Adipose tissue (tissue), 3 donors: Measurements from ENCODE around the gene TNF. TPM values are rescaled to one million over a fixed set of nuclear protein-coding genes. Genes with fewer than 3 reads are reported as not detected.

ENCODE experiments used
- H3K27ac ChIP-seq: one replicate; pipeline ENCODE4 v1.5.1; 2013; ENCODE audit warnings: low read depth, low read length
- WGBS, 3 donors: extraction: QIAGEN DNeasy Blood & Tissue Kit; methylation state at CpG; one replicate each; pipeline ENCODE4 v1.1.7; 2013; 5-methylcytosine and 5-hydroxymethylcytosine counted together
- polyA plus RNA-seq, 3 donors: library from polyadenylated mRNA; stranded (reverse); fragments of 200-250 nt; gene quantifications; one replicate each; pipeline ENCODE4 v1.2.3, GENCODE V29; 2013
- donor health status: healthy with polysubstance abuse.
- donor health status: Bipolar disorder and iron deficiency.
- donor health status: healthy.

Gene TNF
- polyA plus RNA-seq, 3 donors, result 0.16 to 1.1 (median 0.56) TPM

- no peak overlapping the region for H3K27ac ChIP-seq
These were observed 14.7 kb upstream of the TNF start for GRCh38 chr6:31560697-31561058.

- 47 to 58% (median 49%) methylated on average over 9 of the region's 9 CpGs for WGBS, 3 donors
These were observed 7.6 kb upstream of the TNF start for GRCh38 chr6:31567531-31568370.

GRCh38 chr6:31568537-31568961 is 6.8 kb upstream of the TNF start:
- 52 to 67% (median 53%) methylated on average over 3 of the region's 3 CpGs for WGBS, 3 donors
- no peak overlapping the region for H3K27ac ChIP-seq

More at GRCh38 chr6:31567531-31568370, 7.6 kb upstream of the TNF start:
- no peak overlapping the region for H3K27ac ChIP-seq

DNA sequence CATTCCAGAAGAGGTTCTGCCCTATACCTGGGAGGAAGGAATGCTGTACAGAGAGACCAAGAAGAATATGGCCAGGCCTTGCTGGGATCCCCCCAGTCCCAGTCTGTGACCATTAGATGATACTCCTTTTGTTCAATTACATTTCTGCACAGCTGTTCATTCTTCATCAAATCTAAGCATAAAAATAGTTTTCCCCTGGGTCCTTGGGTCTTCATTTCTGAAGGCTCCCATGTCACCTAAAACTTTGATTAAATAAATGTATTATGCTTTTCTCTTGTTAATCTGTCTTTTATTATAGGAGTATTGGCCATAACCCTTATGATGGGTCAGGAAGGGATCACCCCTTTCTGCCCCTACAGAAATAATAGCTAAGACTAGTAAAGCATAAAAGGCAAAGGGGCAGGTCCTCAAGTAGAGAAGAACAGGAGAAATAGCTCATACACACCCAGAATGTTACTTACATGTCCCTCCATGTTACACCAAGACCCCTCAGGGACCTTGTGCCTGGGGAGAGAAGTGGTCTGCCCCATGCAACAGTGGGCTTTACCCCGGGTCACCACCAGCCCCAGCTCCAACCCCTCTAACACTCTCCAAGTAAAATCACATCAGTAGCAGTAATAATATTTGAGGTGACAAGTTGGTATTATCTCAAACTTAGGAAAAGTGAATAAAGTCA is 5.4 kb upstream of the TNF start:
- H3K27ac ChIP-seq, result no peak overlapping the region
- 73 to 90% (median 77%) methylated on average over 1 of the region's 1 CpG for WGBS, 3 donors

- 81% methylated on average over 22 to 27 of the region's 27 CpGs for WGBS, 3 donors
These were observed 3.1 kb upstream of the TNF start, which contains the start of gene LTA for GRCh38 chr6:31572041-31572911. LTA (plus strand) TSS chr6:31572289; CDS start chr6:31572743, 454 bp downstream.

GRCh38 chr6:31573239-31574105 is 1.9 kb upstream of the TNF start:
- 74 to 91% (median 90%) methylated on average over 9 of the region's 9 CpGs for WGBS, 3 donors
- H3K27ac ChIP-seq, result no peak overlapping the region

More at GRCh38 chr6:31572041-31572911, 3.1 kb upstream of the TNF start, which contains the start of gene LTA:
- H3K27ac ChIP-seq, result no peak within 1 kb of the TSS

DNA sequence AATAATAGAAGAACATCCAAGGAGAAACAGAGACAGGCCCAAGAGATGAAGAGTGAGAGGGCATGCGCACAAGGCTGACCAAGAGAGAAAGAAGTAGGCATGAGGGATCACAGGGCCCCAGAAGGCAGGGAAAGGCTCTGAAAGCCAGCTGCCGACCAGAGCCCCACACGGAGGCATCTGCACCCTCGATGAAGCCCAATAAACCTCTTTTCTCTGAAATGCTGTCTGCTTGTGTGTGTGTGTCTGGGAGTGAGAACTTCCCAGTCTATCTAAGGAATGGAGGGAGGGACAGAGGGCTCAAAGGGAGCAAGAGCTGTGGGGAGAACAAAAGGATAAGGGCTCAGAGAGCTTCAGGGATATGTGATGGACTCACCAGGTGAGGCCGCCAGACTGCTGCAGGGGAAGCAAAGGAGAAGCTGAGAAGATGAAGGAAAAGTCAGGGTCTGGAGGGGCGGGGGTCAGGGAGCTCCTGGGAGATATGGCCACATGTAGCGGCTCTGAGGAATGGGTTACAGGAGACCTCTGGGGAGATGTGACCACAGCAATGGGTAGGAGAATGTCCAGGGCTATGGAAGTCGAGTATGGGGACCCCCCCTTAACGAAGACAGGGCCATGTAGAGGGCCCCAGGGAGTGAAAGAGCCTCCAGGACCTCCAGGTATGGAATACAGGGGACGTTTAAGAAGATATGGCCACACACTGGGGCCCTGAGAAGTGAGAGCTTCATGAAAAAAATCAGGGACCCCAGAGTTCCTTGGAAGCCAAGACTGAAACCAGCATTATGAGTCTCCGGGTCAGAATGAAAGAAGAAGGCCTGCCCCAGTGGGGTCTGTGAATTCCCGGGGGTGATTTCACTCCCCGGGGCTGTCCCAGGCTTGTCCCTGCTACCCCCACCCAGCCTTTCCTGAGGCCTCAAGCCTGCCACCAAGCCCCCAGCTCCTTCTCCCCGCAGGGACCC is 981 bp upstream of the TNF start:
- WGBS, 3 donors, result 78 to 87% (median 84%) methylated on average over 14 of the region's 14 CpGs

GRCh38 chr6:31575952-31576685 is 754 bp downstream of the TNF start:
- no peak overlapping the region for H3K27ac ChIP-seq
- whole genome bisulfite sequencing, 3 donors, result 63 to 76% (median 64%) methylated on average over 8 of the region's 8 CpGs

More for the DNA sequence above, 981 bp upstream of the TNF start:
- H3K27ac ChIP-seq, result no peak overlapping the region

- no peak overlapping the region for H3K27ac ChIP-seq
- 82 to 87% (median 87%) methylated on average over 18 to 19 of the region's 19 CpGs for WGBS, 3 donors
These were observed 1.7 kb downstream of the TNF start for GRCh38 chr6:31576897-31577578.

DNA sequence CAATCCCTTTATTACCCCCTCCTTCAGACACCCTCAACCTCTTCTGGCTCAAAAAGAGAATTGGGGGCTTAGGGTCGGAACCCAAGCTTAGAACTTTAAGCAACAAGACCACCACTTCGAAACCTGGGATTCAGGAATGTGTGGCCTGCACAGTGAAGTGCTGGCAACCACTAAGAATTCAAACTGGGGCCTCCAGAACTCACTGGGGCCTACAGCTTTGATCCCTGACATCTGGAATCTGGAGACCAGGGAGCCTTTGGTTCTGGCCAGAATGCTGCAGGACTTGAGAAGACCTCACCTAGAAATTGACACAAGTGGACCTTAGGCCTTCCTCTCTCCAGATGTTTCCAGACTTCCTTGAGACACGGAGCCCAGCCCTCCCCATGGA is 2.2 kb downstream of the TNF start:
- H3K27ac ChIP-seq, result no peak overlapping the region
- WGBS, 3 donors, result 84 to 89% (median 88%) methylated on average over 3 of the region's 3 CpGs

GRCh38 chr6:31578184-31579118 is 3.1 kb downstream of the TNF start:
- 71 to 86% (median 84%) methylated on average over 12 of the region's 12 CpGs for WGBS, 3 donors

GRCh38 chr6:31579119-31579505 is 3.7 kb downstream of the TNF start:
- WGBS, 3 donors, result 88 to 98% (median 90%) methylated on average over 3 of the region's 3 CpGs
- no peak overlapping the region for H3K27ac ChIP-seq

More at GRCh38 chr6:31578184-31579118, 3.1 kb downstream of the TNF start:
- H3K27ac ChIP-seq, result no peak overlapping the region

GRCh38 chr6:31579546-31580437 is 4.4 kb downstream of the TNF start:
- H3K27ac ChIP-seq, result no peak overlapping the region
- 86 to 92% (median 86%) methylated on average over 8 of the region's 8 CpGs for WGBS, 3 donors

- no peak overlapping the region for H3K27ac ChIP-seq
- WGBS, 3 donors, result 27 to 34% (median 30%) methylated on average over 11 of the region's 11 CpGs
These were observed 5.0 kb downstream of the TNF start for GRCh38 chr6:31580438-31580740.
